Stimulated activated CD4-positive, alpha-beta T cell treated with anti-CD3 and anti-CD28 coated beads, Interleukin-15, amount 100 ng/mL, for 1 hour (primary cell): ENCODE data around the gene HBA2.
A peak's percentile ranks its signal among the peaks of the same experiment; 100 is the strongest.
"Not testable (repeated sequence)": the region's sequence is repeated elsewhere in the genome, so short reads cannot be mapped to it uniquely, and the experiment has no call there.

Source experiments
- DNase-seq, 2 donors: peaks; one replicate each; pipeline ENCODE4 v3.0.0-alpha.2; 2020; ENCODE audit warnings: low read depth in 1 of 2, low spot score in 1 of 2

The HBA2 gene

DNA sequence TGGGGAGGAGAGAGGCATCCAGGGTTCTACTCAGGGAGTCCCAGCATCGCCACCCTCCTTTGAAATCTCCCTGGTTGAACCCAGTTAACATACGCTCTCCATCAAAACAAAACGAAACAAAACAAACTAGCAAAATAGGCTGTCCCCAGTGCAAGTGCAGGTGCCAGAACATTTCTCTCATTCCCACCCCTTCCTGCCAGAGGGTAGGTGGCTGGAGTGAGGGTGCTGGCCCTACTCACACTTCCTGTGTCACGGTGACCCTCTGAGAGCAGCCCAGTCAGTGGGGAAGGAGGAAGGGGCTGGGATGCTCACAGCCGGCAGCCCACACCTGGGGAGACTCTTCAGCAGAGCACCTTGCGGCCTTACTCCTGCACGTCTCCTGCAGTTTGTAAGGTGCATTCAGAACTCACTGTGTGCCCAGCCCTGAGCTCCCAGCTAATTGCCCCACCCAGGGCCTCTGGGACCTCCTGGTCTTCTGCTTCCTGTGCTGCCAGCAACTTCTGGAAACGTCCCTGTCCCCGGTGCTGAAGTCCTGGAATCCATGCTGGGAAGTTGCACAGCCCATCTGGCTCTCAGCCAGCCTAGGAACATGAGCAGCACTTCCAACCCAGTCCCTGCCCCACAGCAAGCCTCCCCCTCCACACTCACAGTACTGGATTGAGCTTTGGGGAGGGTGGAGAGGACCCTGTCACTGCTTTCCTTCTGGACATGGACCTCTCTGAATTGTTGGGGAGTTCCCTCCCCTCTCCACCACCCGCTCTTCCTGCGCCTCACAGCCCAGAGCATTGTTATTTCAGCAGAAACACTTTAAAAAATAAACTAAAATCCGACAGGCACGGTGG lies 1.5 kb downstream of the HBA2 start:
- DNase-seq, result not testable (repeated sequence)

GRCh38 chr16:175011-175949 lies 2.6 kb downstream of the HBA2 start:
- no peak for DNase-seq

- not testable (repeated sequence) for DNase-seq
Measured at GRCh38 chr16:176006-176405, 3.3 kb downstream of the HBA2 start.

- DNase-seq, result not testable (repeated sequence)
Measured at GRCh38 chr16:176477-177382, 4.1 kb downstream of the HBA2 start, which contains the start of gene HBA1. HBA1 (plus strand) TSS chr16:176680; CDS start chr16:176717, 37 bp downstream.

- DNase-seq, result no peak
Measured at GRCh38 chr16:177394-177822, 4.7 kb downstream of the HBA2 start.

- no peak for DNase-seq
Measured at GRCh38 chr16:177981-178667, 5.4 kb downstream of the HBA2 start.

GRCh38 chr16:178668-179015 lies 6.0 kb downstream of the HBA2 start:
- no peak for DNase-seq

DNA sequence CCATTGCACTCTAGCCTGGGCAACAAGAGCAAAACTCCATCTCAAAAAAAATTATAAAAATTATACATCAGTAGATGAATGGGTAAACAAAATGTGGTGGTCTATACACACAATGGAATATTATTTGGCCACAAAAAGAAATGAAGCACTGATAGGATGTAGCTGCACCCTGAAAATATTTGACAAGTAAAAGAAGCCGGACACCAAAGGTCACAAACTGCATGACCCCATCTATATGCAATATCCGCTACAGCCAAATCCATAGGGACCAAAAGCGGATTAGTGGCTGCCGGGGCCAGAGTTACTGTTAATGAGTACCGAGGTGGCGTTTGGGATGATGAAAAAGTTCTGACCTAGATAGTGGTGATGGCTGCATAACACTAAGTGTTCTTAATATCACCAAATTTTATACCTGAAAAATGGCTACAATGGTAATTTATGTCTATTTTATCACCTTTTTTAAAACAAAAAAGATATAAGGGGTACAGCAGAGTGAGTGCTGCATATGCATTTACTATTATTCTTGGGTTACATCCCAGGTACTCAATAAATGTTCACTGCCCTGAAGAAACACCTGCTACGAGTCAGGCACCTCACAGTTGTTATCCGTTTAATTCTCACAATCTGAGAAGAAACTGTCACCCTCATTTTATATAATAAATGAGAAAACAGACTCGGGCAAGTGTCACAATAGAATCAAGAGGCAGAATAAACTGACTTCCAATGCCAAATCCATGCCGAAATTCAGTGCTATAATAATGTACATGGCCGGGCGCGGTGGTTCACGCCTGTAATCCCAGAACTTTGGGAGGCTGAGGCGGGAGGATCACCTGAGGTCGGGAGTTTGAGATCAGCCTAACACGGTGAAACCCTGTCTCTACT lies 6.8 kb downstream of the HBA2 start:
- no peak for DNase-seq

DNA sequence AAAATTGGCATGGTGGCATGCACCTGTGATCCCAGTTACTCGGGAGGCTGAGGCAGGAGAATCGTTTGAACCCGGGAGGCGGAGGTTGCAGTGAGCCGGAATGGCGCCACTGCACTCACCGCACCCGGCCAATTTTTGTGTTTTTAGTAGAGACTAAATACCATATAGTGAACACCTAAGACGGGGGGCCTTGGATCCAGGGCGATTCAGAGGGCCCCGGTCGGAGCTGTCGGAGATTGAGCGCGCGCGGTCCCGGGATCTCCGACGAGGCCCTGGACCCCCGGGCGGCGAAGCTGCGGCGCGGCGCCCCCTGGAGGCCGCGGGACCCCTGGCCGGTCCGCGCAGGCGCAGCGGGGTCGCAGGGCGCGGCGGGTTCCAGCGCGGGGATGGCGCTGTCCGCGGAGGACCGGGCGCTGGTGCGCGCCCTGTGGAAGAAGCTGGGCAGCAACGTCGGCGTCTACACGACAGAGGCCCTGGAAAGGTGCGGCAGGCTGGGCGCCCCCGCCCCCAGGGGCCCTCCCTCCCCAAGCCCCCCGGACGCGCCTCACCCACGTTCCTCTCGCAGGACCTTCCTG lies 7.5 kb downstream of the HBA2 start, which contains the start of gene HBQ1:
Gene HBQ1 (plus strand): TSS at position 359 of the 575 bp plus-strand sequence. CDS start 28 bp downstream, at position 387.
- DNase-seq, result peak in 1 of 2 donors; percentile 38

DNA sequence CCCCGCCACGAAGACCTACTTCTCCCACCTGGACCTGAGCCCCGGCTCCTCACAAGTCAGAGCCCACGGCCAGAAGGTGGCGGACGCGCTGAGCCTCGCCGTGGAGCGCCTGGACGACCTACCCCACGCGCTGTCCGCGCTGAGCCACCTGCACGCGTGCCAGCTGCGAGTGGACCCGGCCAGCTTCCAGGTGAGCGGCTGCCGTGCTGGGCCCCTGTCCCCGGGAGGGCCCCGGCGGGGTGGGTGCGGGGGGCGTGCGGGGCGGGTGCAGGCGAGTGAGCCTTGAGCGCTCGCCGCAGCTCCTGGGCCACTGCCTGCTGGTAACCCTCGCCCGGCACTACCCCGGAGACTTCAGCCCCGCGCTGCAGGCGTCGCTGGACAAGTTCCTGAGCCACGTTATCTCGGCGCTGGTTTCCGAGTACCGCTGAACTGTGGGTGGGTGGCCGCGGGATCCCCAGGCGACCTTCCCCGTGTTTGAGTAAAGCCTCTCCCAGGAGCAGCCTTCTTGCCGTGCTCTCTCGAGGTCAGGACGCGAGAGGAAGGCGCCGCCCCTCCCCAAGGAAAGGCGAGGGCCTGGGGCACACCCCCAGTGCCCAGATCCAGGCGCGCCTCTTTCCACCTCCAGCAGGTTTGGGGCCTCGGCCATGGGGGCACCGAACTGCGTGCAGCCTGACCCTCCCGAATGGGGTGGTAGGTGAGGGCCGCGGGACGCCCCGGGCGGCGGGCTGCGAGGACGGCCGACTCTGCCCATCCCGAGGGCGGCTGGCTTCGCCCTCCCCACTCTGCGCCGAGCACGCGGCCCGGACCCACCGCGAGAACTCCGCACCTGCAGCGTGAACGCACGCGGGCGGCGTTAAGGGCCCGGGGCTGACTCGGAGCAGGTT lies 8.2 kb downstream of the HBA2 start:
- DNase-seq, result peak; percentile 70 to 82

GRCh38 chr16:181565-182021 lies 8.9 kb downstream of the HBA2 start:
- no peak for DNase-seq

- DNase-seq, result no peak
Measured at GRCh38 chr16:183005-183404, 10.3 kb downstream of the HBA2 start.

- no peak for DNase-seq
Measured at GRCh38 chr16:185213-185612, 12.5 kb downstream of the HBA2 start.

DNA sequence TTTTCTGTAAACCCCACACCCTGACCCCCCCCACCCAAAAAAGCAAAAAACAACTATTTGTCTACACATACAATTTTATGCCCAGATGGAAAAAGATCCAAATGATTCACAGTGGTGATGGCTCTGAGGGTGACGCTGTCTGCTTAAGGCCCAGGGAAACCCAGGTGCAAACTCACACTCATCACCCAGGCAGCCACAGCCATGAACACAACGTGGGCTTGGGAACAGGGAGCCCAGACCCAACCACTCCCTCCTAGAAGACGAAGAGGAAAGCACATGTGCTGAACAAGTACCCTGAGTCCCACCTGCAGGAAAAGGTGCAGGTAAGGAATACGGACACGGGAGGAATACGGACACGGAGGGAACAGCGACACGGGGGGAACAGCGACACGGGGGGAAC lies 13.0 kb downstream of the HBA2 start:
- no peak for DNase-seq

DNA sequence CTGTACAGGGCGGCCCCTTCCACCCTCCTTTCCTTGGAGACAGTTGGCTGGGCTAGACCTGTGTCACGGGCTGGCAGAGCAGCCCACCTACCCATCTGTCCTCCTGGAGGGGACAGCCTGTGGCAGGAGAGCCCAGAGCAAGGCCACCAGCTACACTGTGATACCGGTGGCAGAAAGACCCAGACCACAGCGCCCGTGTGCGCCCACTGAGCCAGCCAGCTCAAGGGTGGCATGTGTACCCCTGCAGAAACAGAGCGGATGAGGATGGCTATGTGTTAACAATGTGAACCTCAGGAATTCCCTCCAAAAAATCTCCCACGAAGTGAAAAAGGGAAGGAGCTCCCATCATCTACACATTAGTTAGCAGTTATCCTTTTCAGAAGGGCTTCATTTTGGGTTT lies 14.7 kb downstream of the HBA2 start:
- DNase-seq, result no peak

DNA sequence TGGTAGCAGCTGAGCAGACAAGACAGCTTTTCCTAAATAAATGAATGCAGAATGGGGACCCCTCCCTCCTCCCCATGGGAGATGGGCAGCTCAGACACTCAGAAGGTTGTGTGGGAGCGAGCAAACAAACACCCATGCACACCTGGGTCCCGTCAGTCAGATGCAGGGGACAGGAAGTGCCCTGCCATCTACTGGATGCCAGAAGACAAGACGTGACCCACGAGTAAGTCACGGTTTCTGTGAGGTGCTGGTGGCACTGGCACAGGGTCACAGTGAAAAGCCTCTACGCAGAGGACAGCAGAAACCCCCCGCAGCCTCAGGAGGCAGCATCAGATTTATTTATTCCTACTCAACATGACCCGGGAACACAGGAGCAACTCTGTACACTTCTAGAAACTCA lies 16.0 kb downstream of the HBA2 start:
- no peak for DNase-seq

GRCh38 chr16:189604-190186 lies 17.0 kb downstream of the HBA2 start:
- no peak for DNase-seq
